Measurements from ENCODE around the gene GUCY2D.
"Not testable (repeated sequence)": the region's sequence is repeated elsewhere in the genome, so short reads cannot be mapped to it uniquely, and the experiment has no call there.

Gene GUCY2D

GRCh38 chr17:8001976-8002720, at the start of gene GUCY2D:
Gene GUCY2D (plus strand): TSS chr17:8002615. CDS start chr17:8003048, 433 bp downstream.
- TF ChIP-seq EZH2 (optimal IDR thresholded peaks at IDR 0.05; ENCODE audit: low read depth, low read length) (no peak), EZH2phosphoT487 (IDR thresholded peaks at IDR 0.05; ENCODE audit: low read length) (no peak), CTCF (IDR thresholded peaks at IDR 0.05; ENCODE audit: low read length) (no peak)
- Histone ChIP-seq H3K27ac (ENCODE audit: low read length) (no peak within 1 kb of the TSS), H3K9me3 (replicated peaks; ENCODE audit: insufficient read depth, low read length) (no peaks in the 10 kb centered on the region), H3K36me3 (replicated peaks; ENCODE audit: insufficient read depth, low read length) (no peaks in the 10 kb centered on the region), H3K79me2 (ENCODE audit: low read length) (no peaks in the 10 kb centered on the region), H2AFZ (ENCODE audit: low read length) (peak within 1 kb of the TSS; percentile 85), H3K4me3 (ENCODE audit: low read length) (peak within 1 kb of the TSS; percentile 56), H3K9me2 (replicated peaks; ENCODE audit: insufficient read depth, low read length) (no peaks in the 10 kb centered on the region), H3K4me1 (ENCODE audit: low read length) (0 out of 2 replicates have a peak, but pooled peaks cover 2% of the 10 kb centered on the region), H3K9ac (ENCODE audit: low read length) (no peak within 1 kb of the TSS; the same call in 1 of the 2 replicates), H3F3A (ENCODE audit: insufficient read depth, low read length) (no peaks in the 10 kb centered on the region), H3K4me2 (ENCODE audit: low read depth, low read length) (peak within 1 kb of the TSS; percentile 88), H3K27me3 (replicated peaks; ENCODE audit: insufficient read depth, low read length) (peaks cover 37% of the 10 kb centered on the region), H4K20me1 (ENCODE audit: insufficient read depth, low read length) (no peaks in the 10 kb centered on the region)
- DNase-seq, result peak; percentile 10

GRCh38 chr17:7953266-7953665, 49.1 kb upstream of the GUCY2D start:
- H3K4me1 ChIP-seq (ENCODE audit: low read length), result peaks cover 10% of the 10 kb centered on the region
- not testable (repeated sequence) for H3K9me3 ChIP-seq (replicated peaks; ENCODE audit: insufficient read depth, low read length); H3K27me3 ChIP-seq (replicated peaks; ENCODE audit: insufficient read depth, low read length); DNase-seq; H3K4me2 ChIP-seq (ENCODE audit: low read depth, low read length); H4K20me1 ChIP-seq (ENCODE audit: insufficient read depth, low read length); H2AFZ ChIP-seq (ENCODE audit: low read length); H3K36me3 ChIP-seq (replicated peaks; ENCODE audit: insufficient read depth, low read length); H3K9ac ChIP-seq (ENCODE audit: low read length); H3F3A ChIP-seq (ENCODE audit: insufficient read depth, low read length); H3K9me2 ChIP-seq (replicated peaks; ENCODE audit: insufficient read depth, low read length); H3K27ac ChIP-seq (ENCODE audit: low read length); H3K4me3 ChIP-seq (ENCODE audit: low read length); H3K79me2 ChIP-seq (ENCODE audit: low read length)

- Histone ChIP-seq H3K27ac (ENCODE audit: low read length) (no peak overlapping the region), H3K9me3 (replicated peaks; ENCODE audit: insufficient read depth, low read length) (no peaks in the 10 kb centered on the region), H4K20me1 (ENCODE audit: insufficient read depth, low read length) (no peaks in the 10 kb centered on the region), H3K79me2 (ENCODE audit: low read length) (no peaks in the 10 kb centered on the region), H3K9ac (ENCODE audit: low read length) (no peak overlapping the region), H3K36me3 (replicated peaks; ENCODE audit: insufficient read depth, low read length) (no peaks in the 10 kb centered on the region), H3K4me2 (ENCODE audit: low read depth, low read length) (no peak overlapping the region), H3F3A (ENCODE audit: insufficient read depth, low read length) (no peaks in the 10 kb centered on the region), H3K4me3 (ENCODE audit: low read length) (no peak overlapping the region), H3K9me2 (replicated peaks; ENCODE audit: insufficient read depth, low read length) (no peaks in the 10 kb centered on the region), H2AFZ (ENCODE audit: low read length) (no peak overlapping the region), H3K27me3 (replicated peaks; ENCODE audit: insufficient read depth, low read length) (no peaks in the 10 kb centered on the region; the same call in 1 of the 2 replicates), H3K4me1 (ENCODE audit: low read length) (peaks cover 10% of the 10 kb centered on the region)
- no peak for DNase-seq
- TF ChIP-seq EZH2 (optimal IDR thresholded peaks at IDR 0.05; ENCODE audit: low read depth, low read length) (no peak), EZH2phosphoT487 (IDR thresholded peaks at IDR 0.05; ENCODE audit: low read length) (no peak), CTCF (IDR thresholded peaks at IDR 0.05; ENCODE audit: low read length) (no peak)
Measured at GRCh38 chr17:7955414-7956227, 46.8 kb upstream of the GUCY2D start.
